Loucy (cell line): ENCODE data around the gene KIF12.

Source experiments
- H2AFZ ChIP-seq: fragments of 200-600 bp; sonication (generic); 2 replicates; pipeline ENCODE4 v1.6.0; 2016; ENCODE audit warnings: antibody characterized with exemption, mild to moderate bottlenecking, low read length, moderate library complexity
- H3F3A ChIP-seq: fragments of 200-600 bp; 2 replicates; pipeline ENCODE4 v1.6.0; 2016; ENCODE audit warnings: antibody characterized with exemption, low read depth, mild to moderate bottlenecking
- H3K27me3 ChIP-seq: fragments of 200-600 bp; sonication (generic); 2 replicates; pipeline ENCODE4 v1.6.1; 2014; ENCODE audit warnings: low read length, mild to moderate bottlenecking; ENCODE audit not compliant: insufficient read depth, poor library complexity, severe bottlenecking
- H3K36me3 ChIP-seq: fragments of 200-600 bp; sonication (generic); 2 replicates; pipeline ENCODE4 v1.6.1; 2016; ENCODE audit warnings: low read length; ENCODE audit not compliant: insufficient read depth
- H3K4me1 ChIP-seq: fragments of 200-600 bp; sonication (generic); 2 replicates; pipeline ENCODE4 v1.5.1; 2014; ENCODE audit warnings: low read length, mild to moderate bottlenecking; ENCODE audit not compliant: insufficient read depth, poor library complexity, severe bottlenecking
- H3K4me2 ChIP-seq: fragments of 200-600 bp; sonication (generic); 2 replicates; pipeline ENCODE4 v1.6.0; 2014; ENCODE audit warnings: antibody characterized with exemption, low read length, low read depth, mild to moderate bottlenecking; ENCODE audit not compliant: poor library complexity, severe bottlenecking
- H3K4me3 ChIP-seq: fragments of 200-600 bp; sonication (generic); 2 replicates; pipeline ENCODE4 v1.5.1; 2014; ENCODE audit warnings: low read length, mild to moderate bottlenecking, mixed read lengths; ENCODE audit not compliant: poor library complexity, severe bottlenecking
- H3K79me2 ChIP-seq: fragments of 200-600 bp; sonication (generic); 2 replicates; pipeline ENCODE4 v1.6.1; 2014; ENCODE audit warnings: low read length; ENCODE audit not compliant: insufficient read depth
- H3K9ac ChIP-seq: fragments of 200-600 bp; sonication (generic); 2 replicates; pipeline ENCODE4 v1.6.0; 2014; ENCODE audit warnings: mild to moderate bottlenecking, low read depth, low read length, moderate library complexity; ENCODE audit not compliant: poor library complexity, severe bottlenecking
- H3K9me2 ChIP-seq: fragments of 200-600 bp; sonication (generic); replicated peaks from 2 replicates; pipeline ENCODE4 v1.6.1; 2016; ENCODE audit warnings: low read depth, low read length, mixed read lengths
- H3K9me3 ChIP-seq: fragments of 200-600 bp; sonication (generic); 2 replicates; pipeline ENCODE4 v1.6.1; 2014; ENCODE audit warnings: mild to moderate bottlenecking, antibody characterized with exemption, low read length, low read depth; ENCODE audit not compliant: insufficient read depth
- H4K20me1 ChIP-seq: fragments of 200-600 bp; sonication (generic); 2 replicates; pipeline ENCODE4 v1.6.0; 2014; ENCODE audit warnings: antibody characterized with exemption, low read length, mild to moderate bottlenecking; ENCODE audit not compliant: insufficient read depth, poor library complexity, severe bottlenecking
- EZH2phosphoT487 ChIP-seq: fragments of 200-600 bp; IDR thresholded peaks from 2 replicates; pipeline ENCODE4 v1.6.1; 2018; ENCODE audit warnings: antibody characterized with exemption, mild to moderate bottlenecking, moderate library complexity, borderline replicate concordance
- TF ChIP-seq, protein P1 (sequence below): fragments of 200-600 bp; sonication (generic); conservative IDR thresholded peaks from 2 replicates; pipeline ENCODE4 v1.5.1; 2014; ENCODE audit warnings: mild to moderate bottlenecking, antibody characterized with exemption, low read length

The KIF12 gene

DNA sequence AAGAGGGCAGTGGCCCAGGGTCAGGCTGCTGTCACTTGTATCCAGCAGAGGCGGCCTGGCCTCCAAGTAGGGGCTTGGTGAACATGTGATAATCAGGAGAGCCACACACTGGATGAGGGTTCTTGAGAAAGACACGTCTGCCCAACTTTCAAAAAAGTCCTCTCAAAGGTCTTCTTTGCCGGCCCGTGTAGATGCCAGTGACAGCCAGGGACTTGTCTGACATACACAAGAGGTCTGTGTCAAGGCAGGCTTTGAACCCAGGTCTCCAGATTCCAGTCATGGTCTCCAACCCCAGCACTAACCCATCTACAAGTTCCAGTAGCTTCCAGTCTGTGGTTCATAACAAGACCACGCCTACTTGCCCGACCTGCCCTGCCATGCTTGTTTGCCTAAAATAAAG, 13.1 kb downstream of the KIF12 start:
- no peaks in the 10 kb centered on the region for H4K20me1 ChIP-seq
- H3K79me2 ChIP-seq = no peaks in the 10 kb centered on the region
- no peak overlapping the region for H2AFZ ChIP-seq
- TF ChIP-seq, protein P1, sequence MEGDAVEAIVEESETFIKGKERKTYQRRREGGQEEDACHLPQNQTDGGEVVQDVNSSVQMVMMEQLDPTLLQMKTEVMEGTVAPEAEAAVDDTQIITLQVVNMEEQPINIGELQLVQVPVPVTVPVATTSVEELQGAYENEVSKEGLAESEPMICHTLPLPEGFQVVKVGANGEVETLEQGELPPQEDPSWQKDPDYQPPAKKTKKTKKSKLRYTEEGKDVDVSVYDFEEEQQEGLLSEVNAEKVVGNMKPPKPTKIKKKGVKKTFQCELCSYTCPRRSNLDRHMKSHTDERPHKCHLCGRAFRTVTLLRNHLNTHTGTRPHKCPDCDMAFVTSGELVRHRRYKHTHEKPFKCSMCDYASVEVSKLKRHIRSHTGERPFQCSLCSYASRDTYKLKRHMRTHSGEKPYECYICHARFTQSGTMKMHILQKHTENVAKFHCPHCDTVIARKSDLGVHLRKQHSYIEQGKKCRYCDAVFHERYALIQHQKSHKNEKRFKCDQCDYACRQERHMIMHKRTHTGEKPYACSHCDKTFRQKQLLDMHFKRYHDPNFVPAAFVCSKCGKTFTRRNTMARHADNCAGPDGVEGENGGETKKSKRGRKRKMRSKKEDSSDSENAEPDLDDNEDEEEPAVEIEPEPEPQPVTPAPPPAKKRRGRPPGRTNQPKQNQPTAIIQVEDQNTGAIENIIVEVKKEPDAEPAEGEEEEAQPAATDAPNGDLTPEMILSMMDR = no peak
- no peak for TF ChIP-seq EZH2phosphoT487
- H3K4me3 ChIP-seq = no peak overlapping the region
- H3F3A ChIP-seq = no peaks in the 10 kb centered on the region
- H3K36me3 ChIP-seq = no peaks in the 10 kb centered on the region
- H3K4me2 ChIP-seq = no peak overlapping the region
- H3K9me2 ChIP-seq = no peaks in the 10 kb centered on the region
- H3K9ac ChIP-seq = no peak overlapping the region
- no peaks in the 10 kb centered on the region for H3K4me1 ChIP-seq
- no peaks in the 10 kb centered on the region for H3K9me3 ChIP-seq
- no peaks in the 10 kb centered on the region for H3K27me3 ChIP-seq

DNA sequence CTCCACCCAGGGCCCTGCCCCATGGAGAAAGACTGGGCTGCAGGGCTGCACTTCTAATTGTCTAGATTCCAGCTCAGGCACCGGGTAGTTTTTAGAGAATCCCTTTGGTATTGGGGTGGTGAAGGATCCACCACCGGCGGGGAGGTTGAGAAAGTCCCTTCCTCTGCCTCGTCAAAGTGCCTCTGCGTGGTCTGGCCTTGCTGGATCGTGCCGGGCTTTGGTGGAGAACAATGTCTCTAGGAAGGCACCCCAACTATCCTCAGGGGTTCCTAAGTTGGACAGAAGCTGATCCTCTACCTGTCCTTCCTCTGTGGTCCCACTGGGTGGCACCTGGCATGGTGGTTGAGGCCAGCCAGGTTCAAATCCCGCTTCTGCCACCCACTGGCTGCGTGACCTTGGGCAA, 13.7 kb downstream of the KIF12 start:
- TF ChIP-seq, protein P1 = 0 out of 2 replicates have a peak, but pooled peaks have one; percentile 9
- TF ChIP-seq EZH2phosphoT487 = no peak
- Histone ChIP-seq H3K4me1 (no peaks in the 10 kb centered on the region), H3F3A (no peaks in the 10 kb centered on the region), H3K36me3 (no peaks in the 10 kb centered on the region), H3K4me2 (no peak overlapping the region), H2AFZ (no peak overlapping the region), H3K27me3 (no peaks in the 10 kb centered on the region), H3K9me2 (no peaks in the 10 kb centered on the region), H3K9me3 (no peaks in the 10 kb centered on the region), H3K4me3 (no peak overlapping the region), H3K79me2 (no peaks in the 10 kb centered on the region), H4K20me1 (no peaks in the 10 kb centered on the region), H3K9ac (no peak overlapping the region)

DNA sequence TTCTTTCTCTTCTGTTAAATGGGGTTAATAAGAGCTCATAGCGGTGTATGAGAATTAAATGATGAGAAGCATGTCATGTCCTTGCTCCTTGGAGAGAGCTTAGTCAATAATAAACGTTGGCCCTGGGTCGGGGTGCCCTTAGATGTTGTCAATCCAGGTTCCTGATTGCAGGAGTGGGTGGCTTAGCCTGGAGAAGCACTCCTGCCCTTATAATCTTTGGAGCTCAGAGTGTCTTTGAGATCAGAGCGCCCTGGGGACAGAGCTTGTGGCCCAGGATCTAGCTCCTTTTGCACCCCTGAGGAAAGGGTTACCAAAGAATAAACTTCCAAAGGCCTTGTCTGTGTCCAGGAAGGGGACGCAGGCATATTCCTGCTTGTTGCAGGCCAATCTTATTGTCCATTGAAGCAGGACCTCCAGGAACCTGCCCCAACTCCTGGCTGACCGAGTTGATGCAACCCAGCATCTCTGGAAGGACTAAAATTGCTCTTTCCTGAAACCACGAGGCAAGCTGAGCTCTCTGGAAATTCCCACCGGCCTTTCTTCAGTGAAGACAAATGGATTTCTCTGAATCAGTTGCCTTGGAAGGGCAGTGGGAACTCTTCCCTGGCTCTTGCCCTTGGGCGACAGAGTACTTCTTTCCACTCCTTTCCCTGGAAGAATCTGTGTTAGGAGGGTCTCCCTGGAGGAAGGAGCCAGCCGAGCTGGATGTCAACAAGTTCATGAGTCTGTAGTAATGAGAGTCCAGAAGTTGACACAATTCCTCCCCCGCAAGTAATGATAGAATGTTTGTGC, 14.6 kb downstream of the KIF12 start:
- no peaks in the 10 kb centered on the region for H3K9me2 ChIP-seq
- H3K36me3 ChIP-seq = no peaks in the 10 kb centered on the region
- H3K4me1 ChIP-seq = no peaks in the 10 kb centered on the region
- H3K79me2 ChIP-seq = no peaks in the 10 kb centered on the region
- H3K9me3 ChIP-seq = no peaks in the 10 kb centered on the region
- no peak for TF ChIP-seq EZH2phosphoT487
- TF ChIP-seq, protein P1 = no peak
- H3K27me3 ChIP-seq = no peaks in the 10 kb centered on the region
- H2AFZ ChIP-seq = no peak overlapping the region
- no peaks in the 10 kb centered on the region for H4K20me1 ChIP-seq
- no peak overlapping the region for H3K4me2 ChIP-seq
- no peak overlapping the region for H3K4me3 ChIP-seq
- no peak overlapping the region for H3K9ac ChIP-seq
- H3F3A ChIP-seq = no peaks in the 10 kb centered on the region
